Endothelial cell of hepatic sinusoid (primary cell): ENCODE results near the gene APOB.

Source experiments
- in situ Hi-C: cut with HindIII; loops from 2 replicates; pipeline ENCODE4 v1.10.0; 2017; ENCODE audit warnings: low sequenced_read_pairs

Gene APOB

DNA sequence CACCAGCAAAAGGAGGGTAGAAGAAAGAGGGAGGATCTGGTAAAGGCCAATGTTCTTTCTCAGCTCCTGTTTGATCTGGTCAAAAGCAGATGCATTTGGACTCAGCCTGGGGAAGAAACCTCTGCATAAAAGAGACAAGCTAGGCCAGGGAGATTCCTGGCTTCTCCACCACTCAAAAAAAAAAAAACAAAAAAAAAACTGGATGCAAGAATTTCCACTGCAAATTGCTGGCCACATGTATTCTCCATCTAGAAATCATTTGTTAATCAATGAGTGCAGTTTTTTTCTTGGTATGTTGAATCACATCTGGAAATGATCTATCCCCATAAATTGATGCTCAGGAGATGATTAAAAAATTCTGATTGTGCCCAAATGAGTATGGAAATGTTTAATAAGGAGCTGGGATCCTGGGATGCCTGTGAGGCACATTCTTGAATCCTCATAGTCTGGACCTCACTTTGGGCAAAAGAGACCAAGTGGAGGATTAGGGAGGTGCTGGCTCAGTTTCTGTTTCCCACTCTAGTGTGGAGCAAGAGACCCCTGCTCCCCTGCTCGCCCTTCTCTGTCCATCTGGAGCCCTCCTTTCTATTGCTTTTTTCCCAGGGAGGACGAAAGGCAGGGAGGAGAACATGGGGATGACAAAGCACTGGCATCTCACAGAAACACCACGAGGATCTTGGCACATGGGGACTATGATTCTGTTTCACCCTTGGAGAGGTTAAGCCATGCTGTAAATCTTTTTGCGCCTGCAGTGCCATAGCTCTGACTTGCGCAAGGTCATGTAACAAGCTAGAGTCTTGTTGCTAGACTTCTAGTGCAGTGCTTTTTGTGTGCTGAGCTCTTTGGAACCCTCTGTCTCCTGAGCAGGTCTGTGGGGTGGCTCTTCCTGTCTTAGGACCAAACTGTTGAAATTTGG, 57.6 kb downstream of the APOB start:
- in situ Hi-C loops: no loop called here

GRCh38 chr2:20985062-20985461, 58.8 kb downstream of the APOB start:
- in situ Hi-C loops: no loop called here

DNA sequence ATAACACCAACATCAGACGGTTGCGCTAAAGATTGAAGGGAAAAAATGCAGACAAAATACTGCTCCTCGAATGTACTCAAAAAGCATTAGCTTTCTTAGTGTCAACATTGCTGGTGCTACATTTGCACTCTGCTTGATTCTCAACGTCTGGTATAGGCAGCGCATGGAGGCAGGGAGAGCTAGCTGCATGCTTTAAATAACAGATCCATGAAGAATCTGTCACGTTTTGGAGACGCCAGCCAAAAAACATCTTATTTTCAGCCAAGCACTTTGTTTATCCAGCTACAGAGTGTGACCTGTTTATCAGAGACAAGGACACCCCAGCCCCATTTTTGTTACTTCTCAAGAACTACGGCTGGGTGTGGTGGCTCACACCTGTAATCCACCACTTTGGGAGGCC, 59.5 kb downstream of the APOB start:
- in situ Hi-C loops: no loop called here

DNA sequence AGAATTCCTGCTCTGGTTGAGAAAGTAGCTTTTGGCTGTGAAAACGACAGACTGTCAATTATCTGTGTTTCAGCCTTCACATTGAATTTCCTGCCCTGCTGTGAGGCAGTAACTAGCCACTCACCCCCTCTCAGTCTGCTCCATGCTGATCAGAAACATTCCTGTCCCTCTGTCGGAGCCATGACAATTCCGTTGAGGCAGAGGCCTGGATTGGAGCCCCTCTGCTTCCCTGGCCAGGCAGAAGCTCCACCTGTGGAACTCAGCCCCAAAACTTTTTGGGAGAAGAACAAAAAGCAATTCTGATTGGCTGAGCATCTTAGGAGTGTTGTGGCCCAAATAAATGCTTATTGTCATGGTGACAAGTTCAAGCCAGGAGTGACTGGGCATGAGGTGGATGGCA, 60.0 kb downstream of the APOB start:
- in situ Hi-C loops: no loop called here

- in situ Hi-C loops: no loop called here
These were observed 61.0 kb downstream of the APOB start for GRCh38 chr2:20982861-20983260.

GRCh38 chr2:20977520-20978180, 66.2 kb downstream of the APOB start:
- in situ Hi-C loops: no loop called here

GRCh38 chr2:20976527-20976926, 67.3 kb downstream of the APOB start:
- in situ Hi-C loops: no loop called here

DNA sequence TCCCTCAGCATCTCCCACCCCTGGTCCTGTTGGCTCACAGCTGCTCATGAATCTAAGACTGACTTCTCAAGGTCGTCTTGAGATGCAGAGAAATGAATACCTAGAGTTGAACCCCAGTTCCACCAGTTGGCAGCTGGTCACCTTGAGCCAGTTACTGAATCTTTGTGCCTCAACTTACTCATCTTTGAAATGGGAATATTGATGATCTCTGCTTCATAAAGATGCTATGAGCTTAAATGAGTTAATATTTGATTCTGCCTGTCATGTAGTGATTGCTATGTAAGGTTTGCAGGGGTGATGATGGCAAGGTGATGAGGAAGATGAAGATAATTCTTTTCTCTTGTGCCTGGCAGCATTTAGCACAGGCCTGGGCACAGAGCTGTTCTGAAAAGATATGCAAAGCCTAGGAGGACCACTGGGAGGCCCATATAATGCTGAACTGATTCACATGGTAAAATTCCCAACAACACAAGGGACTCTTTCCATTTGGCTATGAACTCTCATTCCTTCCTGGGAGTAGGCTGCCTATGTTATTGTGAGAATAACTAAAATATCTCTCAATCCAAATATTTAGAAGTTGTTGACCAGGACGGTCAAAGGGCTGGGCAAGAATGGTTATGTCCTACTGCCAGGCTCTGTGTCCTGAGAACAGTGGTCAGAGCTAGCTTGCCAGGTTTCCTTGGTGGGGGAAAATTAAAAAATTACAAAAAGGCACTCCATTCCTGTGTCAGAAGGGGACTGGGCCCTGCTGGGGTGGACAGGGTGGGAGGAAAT, 70.9 kb downstream of the APOB start:
- in situ Hi-C loops: no loop called here

DNA sequence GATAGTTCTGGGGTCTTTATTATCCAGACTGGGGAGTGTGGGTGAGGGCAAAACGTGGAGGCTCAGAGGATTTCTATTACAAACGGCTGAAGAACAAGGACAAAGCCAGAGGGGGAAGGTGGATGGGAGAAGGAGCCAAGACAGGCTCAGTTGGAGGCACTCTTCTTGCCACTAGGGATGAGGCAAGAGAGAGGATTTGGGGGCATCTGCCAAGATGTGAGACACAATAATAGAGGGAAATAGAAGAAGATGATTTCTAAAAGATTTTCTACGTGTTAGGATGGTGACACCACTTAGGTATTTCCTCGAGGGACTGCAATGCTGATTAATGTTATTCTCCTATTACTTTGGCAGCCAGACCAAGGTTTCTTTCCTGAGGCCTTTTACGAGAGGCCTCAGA, 71.8 kb downstream of the APOB start:
- in situ Hi-C loops: no loop called here

GRCh38 chr2:20970068-20970467, 73.8 kb downstream of the APOB start:
- in situ Hi-C loops: no loop called here

GRCh38 chr2:20966061-20966595, 77.7 kb downstream of the APOB start:
- in situ Hi-C loops: loop anchor here (5.0 kb wide), 1 partner anchor 289 kb away; no protein-coding TSS in a partner anchor

DNA sequence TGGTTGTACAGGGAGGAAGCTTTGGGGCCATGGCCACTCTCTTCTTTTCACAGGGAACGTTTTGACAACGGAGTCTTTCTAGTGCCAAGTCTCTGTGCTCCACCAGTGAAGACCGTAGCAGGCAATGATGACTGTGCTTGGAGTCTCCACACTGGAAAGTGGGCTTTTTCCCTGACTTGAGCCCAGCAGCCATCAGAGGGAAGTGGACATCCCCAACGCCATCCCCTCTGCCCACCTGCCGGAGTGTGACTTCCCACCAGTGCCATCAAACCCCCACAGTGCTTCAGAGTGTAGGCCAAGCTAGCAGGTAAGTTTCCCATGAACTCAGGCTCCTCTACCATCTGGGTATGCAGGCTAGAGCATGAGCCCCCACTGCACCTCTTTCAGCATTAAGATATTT, 78.7 kb downstream of the APOB start:
- in situ Hi-C loops: loop anchor here (5.0 kb wide), 1 partner anchor 288 kb away; no protein-coding TSS in a partner anchor

- in situ Hi-C loops: no loop called here
These were observed 80.0 kb downstream of the APOB start for GRCh38 chr2:20963867-20964266.

DNA sequence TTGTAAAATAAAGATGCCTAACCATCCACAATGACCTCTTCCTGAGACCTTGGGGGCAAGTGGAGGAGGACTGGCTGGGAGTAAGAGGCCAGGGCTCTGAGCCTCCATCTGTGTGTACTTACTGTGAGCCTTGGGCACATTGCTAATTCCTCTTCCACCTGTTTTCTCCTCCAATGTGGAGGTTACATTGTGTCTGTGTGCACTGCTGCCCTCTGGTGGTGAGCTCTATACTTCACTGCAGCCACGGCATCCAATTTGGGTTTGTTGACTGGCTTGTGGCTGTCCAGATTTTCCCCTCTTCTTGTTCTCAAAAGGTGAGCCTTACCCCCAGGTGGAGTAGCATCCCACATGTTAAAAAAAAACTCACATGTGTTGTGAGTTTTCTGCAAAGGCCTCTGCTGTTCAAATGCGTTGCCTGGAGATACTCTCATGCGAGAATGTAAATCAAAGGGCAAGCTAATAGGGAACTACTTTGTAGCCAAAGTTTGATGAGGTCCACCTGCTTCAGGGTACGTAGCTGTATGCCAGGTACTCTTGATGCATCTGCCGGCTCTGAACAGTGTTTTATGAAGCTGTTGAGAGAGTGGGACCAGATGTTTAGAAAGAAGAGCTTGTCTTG, 80.8 kb downstream of the APOB start:
- in situ Hi-C loops: no loop called here

- in situ Hi-C loops: no loop called here
These were observed 82.0 kb downstream of the APOB start for GRCh38 chr2:20961858-20962257.

DNA sequence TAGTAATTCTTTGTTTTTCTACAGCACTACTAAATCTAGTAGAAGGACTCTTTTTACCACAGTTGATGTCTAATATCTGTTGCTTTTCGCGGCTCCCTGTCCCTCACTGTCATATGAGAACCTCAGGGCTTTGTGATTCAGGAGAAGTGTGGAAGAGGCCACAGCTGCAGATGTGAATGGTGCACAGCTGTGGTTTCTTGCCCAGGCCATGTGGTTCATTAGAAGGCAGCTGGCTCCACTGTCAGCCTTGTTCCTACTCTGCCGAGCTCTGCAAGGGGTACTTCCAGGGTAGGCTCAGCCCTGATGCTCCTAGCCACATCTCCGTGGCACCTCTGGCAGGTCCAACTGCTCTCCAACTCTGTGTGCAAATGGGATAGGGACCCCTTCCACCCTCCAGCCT, 83.9 kb downstream of the APOB start:
- in situ Hi-C loops: no loop called here

- in situ Hi-C loops: no loop called here
These were observed 84.6 kb downstream of the APOB start for GRCh38 chr2:20959252-20959651.

GRCh38 chr2:20957788-20958525, 85.9 kb downstream of the APOB start:
- in situ Hi-C loops: no loop called here

DNA sequence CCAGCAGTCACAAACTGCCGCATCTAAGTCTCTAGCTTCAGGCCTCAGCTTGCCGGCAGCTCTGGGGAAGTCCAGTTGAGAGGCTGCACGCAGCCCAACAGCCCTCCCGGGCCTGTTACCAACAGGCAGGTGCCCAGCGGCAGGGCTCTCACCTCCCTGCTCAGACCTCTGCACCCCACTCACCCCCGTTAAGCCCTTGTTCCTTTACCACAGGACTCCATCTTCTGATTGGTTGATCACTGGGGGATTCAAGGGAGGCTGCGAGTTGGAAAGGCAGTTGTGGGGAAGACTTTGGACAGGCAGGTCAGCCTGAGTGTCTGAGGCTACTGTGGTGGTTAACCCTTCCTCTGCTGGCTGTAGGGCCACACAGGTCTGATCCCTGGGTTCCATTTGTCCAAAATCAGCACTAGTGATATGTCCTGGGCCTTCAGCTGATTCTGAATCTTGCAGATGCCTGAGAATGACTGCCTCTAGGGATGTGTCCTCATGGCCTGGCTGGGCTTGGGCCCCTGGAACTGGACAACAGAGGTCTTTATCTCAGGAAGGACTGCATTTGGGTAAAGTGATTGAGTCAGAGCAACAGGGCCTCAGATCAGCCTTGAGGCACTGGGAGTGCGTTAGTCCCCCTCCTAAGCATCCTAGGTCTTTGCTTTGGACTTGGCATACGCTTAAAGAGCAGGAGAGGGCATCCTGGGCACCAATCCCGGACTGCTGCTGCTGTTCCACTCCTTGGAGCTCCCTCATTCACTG, 88.4 kb downstream of the APOB start:
- in situ Hi-C loops: no loop called here
